AG10803 (cell line): Measurements from ENCODE around the gene SLC26A11.

Source experiments
- DNase-seq: peaks from one replicate; pipeline ENCODE4 v3.0.0; 2010; ENCODE audit warnings: low read depth
- H3K4me3 ChIP-seq: 2 replicates; pipeline ENCODE4 v1.5.1; 2011; ENCODE audit warnings: mild to moderate bottlenecking, low read length, control low read depth
- CTCF ChIP-seq: conservative IDR thresholded peaks from 2 replicates; pipeline ENCODE4 v1.5.1; 2011; ENCODE audit warnings: mild to moderate bottlenecking, low read length, control low read depth, inconsistent platforms

The SLC26A11 gene

GRCh38 chr17:80181431-80181830 is 38.8 kb upstream of the SLC26A11 start:
- H3K4me3 ChIP-seq: no peak overlapping the region
- TF ChIP-seq CTCF: no peak
- DNase-seq: no peak

- no peak overlapping the region for H3K4me3 ChIP-seq
- no peak for DNase-seq
- TF ChIP-seq CTCF: no peak
Observed at GRCh38 chr17:80182118-80182844, 37.9 kb upstream of the SLC26A11 start.

- DNase-seq: no peak
- no peak overlapping the region for H3K4me3 ChIP-seq
- TF ChIP-seq CTCF: no peak
Observed at GRCh38 chr17:80182845-80183223, 37.4 kb upstream of the SLC26A11 start.

GRCh38 chr17:80183581-80184422 is 36.4 kb upstream of the SLC26A11 start:
- no peak for TF ChIP-seq CTCF
- no peak overlapping the region for H3K4me3 ChIP-seq
- no peak for DNase-seq

- no peak overlapping the region for H3K4me3 ChIP-seq
- no peak for DNase-seq
- TF ChIP-seq CTCF: no peak
Observed at GRCh38 chr17:80184423-80184714, 35.9 kb upstream of the SLC26A11 start.

GRCh38 chr17:80185968-80186367 is 34.3 kb upstream of the SLC26A11 start:
- DNase-seq: no peak
- no peak for TF ChIP-seq CTCF
- no peak overlapping the region for H3K4me3 ChIP-seq

DNA sequence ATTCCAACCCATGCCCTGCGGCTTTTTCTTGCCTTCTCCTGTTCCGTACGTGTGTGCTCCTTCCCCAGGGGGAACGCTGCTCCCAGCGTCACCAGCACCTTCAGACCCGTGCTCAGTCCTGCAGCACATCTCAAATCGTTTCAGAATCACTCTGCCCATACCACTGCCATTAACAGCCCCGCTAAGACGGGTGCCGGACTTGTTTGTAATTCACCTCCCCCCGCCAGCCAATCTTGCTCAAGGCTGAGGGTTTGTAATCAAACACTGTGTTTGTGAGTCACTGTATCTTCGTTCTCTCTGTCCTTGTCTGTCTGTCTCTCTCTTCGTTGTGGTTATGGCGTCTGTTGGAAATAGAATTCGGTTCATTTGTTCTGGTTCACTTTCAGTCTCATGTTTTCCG is 33.1 kb upstream of the SLC26A11 start:
- peak overlapping the region; percentile 40 for H3K4me3 ChIP-seq
- TF ChIP-seq CTCF: no peak
- DNase-seq: peak; percentile 39
